Measurements from ENCODE around the gene SERINC1. TPM values are rescaled to one million over a fixed set of nuclear protein-coding genes. Genes with fewer than 3 reads are reported as not detected.

Gene SERINC1
- total and polyA plus RNA-seq, 9 of the 15 experiments (the other 6 are each of a cell fraction or from before 2014, with no cell fraction given), result 28.8 to 64.6 (median 39.7) TPM

DNA sequence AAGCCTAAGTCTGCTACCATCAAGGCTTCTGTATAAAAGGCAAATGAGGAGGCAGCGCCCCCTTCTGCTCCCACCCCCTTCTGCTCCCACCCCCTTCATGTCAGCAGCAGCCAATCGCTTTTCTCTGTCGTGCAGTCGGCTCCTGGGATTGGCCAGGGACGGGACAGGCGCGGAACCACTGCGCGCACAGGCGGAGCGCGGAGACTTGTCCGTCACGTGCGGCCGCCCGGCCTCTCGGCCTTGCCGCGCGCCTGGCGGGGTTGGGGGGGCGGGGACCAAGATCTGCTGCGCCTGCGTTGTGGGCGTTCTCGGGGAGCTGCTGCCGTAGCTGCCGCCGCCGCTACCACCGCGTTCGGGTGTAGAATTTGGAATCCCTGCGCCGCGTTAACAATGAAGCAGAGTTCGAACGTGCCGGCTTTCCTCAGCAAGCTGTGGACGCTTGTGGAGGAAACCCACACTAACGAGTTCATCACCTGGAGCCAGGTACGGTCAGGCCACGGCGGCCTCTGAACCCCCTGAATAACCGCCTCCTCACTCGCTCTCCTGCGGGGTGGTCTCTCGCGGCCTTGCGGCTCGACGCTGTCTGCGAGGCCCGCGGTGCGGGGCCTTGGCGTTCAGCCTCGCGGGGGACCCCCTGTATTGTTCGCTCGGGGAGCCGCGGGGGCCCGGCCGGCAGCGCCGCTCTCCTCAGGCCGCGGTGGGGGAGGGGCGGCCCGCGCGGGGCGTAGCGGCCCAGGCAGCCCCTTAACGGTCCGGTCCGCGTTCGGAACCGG, 72.1 kb downstream of the SERINC1 start, which contains the start of gene HSF2 (continued):
- TF ChIP-seq CBX5 (IDR thresholded peaks at IDR 0.05; ENCODE audit: borderline replicate concordance, low read depth), result no peak
- TF ChIP-seq FOXJ2 (tag; IDR thresholded peaks at IDR 0.05), result no peak
- no peak for TF ChIP-seq ZNF639 (CRISPR knock-in tag; conservative IDR thresholded peaks at IDR 0.05 in 1 of 2, IDR thresholded peaks at IDR 0.05 in 1 of 2)
- TF ChIP-seq NFATC3 (IDR thresholded peaks at IDR 0.05), result no peak
- TF ChIP-seq CBFB (CRISPR knock-in tag; IDR thresholded peaks at IDR 0.05), result no peak
- no peak for TF ChIP-seq TFE3 (CRISPR knock-in tag; IDR thresholded peaks at IDR 0.05)
- TF ChIP-seq MTA3 (IDR thresholded peaks at IDR 0.05; ENCODE audit: borderline replicate concordance), result no peak
- no peak for TF ChIP-seq ZNF184 (CRISPR knock-in tag; IDR thresholded peaks at IDR 0.05)
- TF ChIP-seq ZNF586 (CRISPR knock-in tag; conservative IDR thresholded peaks at IDR 0.05), result no peak
